Ovary (tissue), 9 donors: ENCODE data around the gene PNRC2. TPM values are rescaled to one million over a fixed set of nuclear protein-coding genes. Genes with fewer than 3 reads are reported as not detected.

ENCODE experiments used
- DNase-seq, 5 donors: peaks; one replicate each; pipeline ENCODE4 v3.0.0-alpha.2; 2019 to 2020
- H3K27ac ChIP-seq, 2 donors: fragments of 200-600 bp; one replicate each; pipeline versions ENCODE4 v1.5.1 to v1.8.0; 2019 to 2022
- H3K27me3 ChIP-seq: fragments of 200-600 bp; one replicate; pipeline ENCODE4 v1.8.0; 2022
- H3K36me3 ChIP-seq: fragments of 200-600 bp; sonication (generic); one replicate; pipeline ENCODE4 v1.5.1; 2019
- H3K4me1 ChIP-seq: one replicate; pipeline ENCODE4 v1.8.1; 2013; ENCODE audit warnings: mild to moderate bottlenecking, moderate library complexity; ENCODE audit not compliant: insufficient read depth
- H3K4me3 ChIP-seq: fragments of 200-600 bp; sonication (generic); one replicate; pipeline ENCODE4 v1.5.1; 2017
- H3K9me3 ChIP-seq, 2 donors: fragments of 200-600 bp in 1 of 2; sonication (generic) in 1 of 2; one replicate each; pipeline versions ENCODE4 v1.5.1 to v1.8.1; 2013 to 2019; ENCODE audit warnings: mild to moderate bottlenecking in 1 of 2, moderate library complexity in 1 of 2
- CTCF ChIP-seq, 3 donors: fragments of 450-650 bp in 2 of 3; fragments of 200-600 bp in 1 of 3; IDR thresholded peaks; one replicate each; pipeline versions ENCODE4 v1.5.1 to v1.8.0; 2016 to 2022; ENCODE audit warnings: antibody characterized with exemption in 3 of 3, mild to moderate bottlenecking in 1 of 3
- EP300 ChIP-seq: sonication (generic); formaldehyde crosslinking; IDR thresholded peaks from one replicate; pipeline ENCODE4 v1.6.1; 2017; ENCODE audit warnings: antibody characterized with exemption
- POLR2A ChIP-seq: fragments of 450-650 bp; IDR thresholded peaks from one replicate; pipeline ENCODE4 v1.6.1; 2017; ENCODE audit warnings: antibody characterized with exemption, mild to moderate bottlenecking, moderate library complexity
- WGBS, 3 donors: extraction: QIAGEN DNeasy Blood & Tissue Kit in 1 of 3; methylation state at CpG; one replicate each; pipeline versions ENCODE4 v1.1.5 to v1.1.7; 2013 to 2017; 5-methylcytosine and 5-hydroxymethylcytosine counted together
- intact Hi-C, 4 donors: fragments of 100-400 bp; cut with DNase I; formaldehyde crosslinking; loops; one replicate each; pipeline versions ENCODE4 v1.11.0 to v1.15.1; 2022 to 2023
- polyA plus RNA-seq, 2 donors: library from polyadenylated mRNA; stranded (reverse); fragments of 200-250 nt in 1 of 2; fragments of 350-450 nt in 1 of 2; fragmentation: Illumina TruSeq in 1 of 2; extraction: RNeasy Lipid Tissue Mini Kit (QIAGEN cat#74804) in 1 of 2; gene quantifications; one replicate each; pipeline ENCODE4 v1.2.3, GENCODE V29; 2013 to 2014
- total RNA-seq, 7 donors: library from RNA; depleted of rRNA in 2 of 7; stranded (reverse); fragments of >200 nt in 2 of 7; fragmentation: NEBNext Ultra II Directional in 3 of 7; extraction: Animal tissue kit (Norgen Biotek cat#: 25700) in 3 of 7; gene quantifications; one replicate each; pipeline versions ENCODE4 v1.1.0 to v1.2.4, GENCODE V29; 2016 to 2023
- donor health status: DM: no; HTN: no; CAD: no; lungs with moderate emphysema.
- donor health status: DM: no; HTN: no; CAD: no.
- donor health status: Bipolar disorder and iron deficiency.
- donor health status: DM: yes; HTN: yes; CAD: no.
- donor health status: DM: no; HTN: no; CAD: no.
- donor health status: DM: yes; HTN: yes; CAD: no.

The PNRC2 gene
- total and polyA plus RNA-seq, 9 donors: 72.5 to 121 (median 99.0) TPM

GRCh38 chr1:23997812-23998211, 38.2 kb downstream of the PNRC2 start:
- WGBS, 3 donors: 74 to 91% (median 77%) methylated on average over 1 of the region's 1 CpG
- intact Hi-C loops: no loop called here
- Histone ChIP-seq H3K4me1 (no peaks in the 10 kb centered on the region), H3K27me3 (no peaks in the 10 kb centered on the region), H3K36me3 (no peaks in the 10 kb centered on the region), H3K27ac (no peak overlapping the region), H3K9me3 (no peaks in the 10 kb centered on the region), H3K4me3 (no peak overlapping the region)
- TF ChIP-seq EP300 (no peak), POLR2A (no peak), CTCF (IDR thresholded peaks at IDR 0.05) (no peak)
- no peak for DNase-seq

GRCh38 chr1:23999156-23999671, 39.6 kb downstream of the PNRC2 start:
- TF ChIP-seq EP300: no peak
- Histone ChIP-seq H3K9me3 (no peaks in the 10 kb centered on the region), H3K36me3 (no peaks in the 10 kb centered on the region), H3K4me3 (no peak overlapping the region), H3K27ac (no peak overlapping the region), H3K27me3 (no peaks in the 10 kb centered on the region), H3K4me1 (no peaks in the 10 kb centered on the region)
- intact Hi-C loops: no loop called here
- WGBS, 3 donors: 53 to 61% (median 60%) methylated on average over 3 of the region's 3 CpGs
- no peak for DNase-seq

- H3K36me3 ChIP-seq: no peaks in the 10 kb centered on the region
- 65 to 78% (median 70%) methylated on average over 2 of the region's 2 CpGs for whole genome bisulfite sequencing, 3 donors
- no peak overlapping the region for H3K27ac ChIP-seq
- no peaks in the 10 kb centered on the region for H3K9me3 ChIP-seq
- no peak for TF ChIP-seq POLR2A
- TF ChIP-seq CTCF (IDR thresholded peaks at IDR 0.05): no peak
- TF ChIP-seq EP300: no peak
- H3K4me1 ChIP-seq: no peaks in the 10 kb centered on the region
- intact Hi-C loops: no loop called here
- DNase-seq: no peak
- H3K27me3 ChIP-seq: no peaks in the 10 kb centered on the region
- H3K4me3 ChIP-seq: no peak overlapping the region
Observed at GRCh38 chr1:24002695-24003094, 43.1 kb downstream of the PNRC2 start.

- no peak for TF ChIP-seq CTCF (IDR thresholded peaks at IDR 0.05)
- no peak for TF ChIP-seq EP300
- TF ChIP-seq POLR2A: no peak
- H3K36me3 ChIP-seq: no peaks in the 10 kb centered on the region
- intact Hi-C loops: no loop called here
- WGBS, 3 donors: 39 to 41% (median 39%) methylated on average over 4 of the region's 4 CpGs
- H3K27ac ChIP-seq: no peak overlapping the region
- peaks cover 2% of the 10 kb centered on the region for H3K4me1 ChIP-seq
- H3K4me3 ChIP-seq: no peak overlapping the region
- DNase-seq: no peak
- no peaks in the 10 kb centered on the region for H3K9me3 ChIP-seq
- no peaks in the 10 kb centered on the region for H3K27me3 ChIP-seq
Observed at GRCh38 chr1:24003331-24003972, 43.8 kb downstream of the PNRC2 start.

- Histone ChIP-seq H3K36me3 (no peaks in the 10 kb centered on the region), H3K27ac (no peak overlapping the region), H3K27me3 (no peaks in the 10 kb centered on the region), H3K4me1 (peaks cover 2% of the 10 kb centered on the region), H3K4me3 (no peak overlapping the region), H3K9me3 (no peaks in the 10 kb centered on the region)
- no peak for TF ChIP-seq POLR2A
- TF ChIP-seq CTCF (IDR thresholded peaks at IDR 0.05): no peak
- TF ChIP-seq EP300: no peak
- intact Hi-C loops: no loop called here
- DNase-seq: no peak
- 91 to 95% (median 95%) methylated on average over 5 of the region's 5 CpGs for WGBS, 3 donors
Observed at GRCh38 chr1:24004132-24004531, 44.5 kb downstream of the PNRC2 start.
